Measurements from ENCODE around the gene SASS6.

- no peak for TF ChIP-seq CTCF (IDR thresholded peaks at IDR 0.05)
- no peak for TF ChIP-seq POLR2A (IDR thresholded peaks at IDR 0.05)
Measured at GRCh38 chr1:100036718-100037655, 95.7 kb downstream of the SASS6 start.

All from thyroid gland (tissue), 4 donors.